Measurements from ENCODE around the gene GPR15LG.
"Not testable (repeated sequence)": the region's sequence is repeated elsewhere in the genome, so short reads cannot be mapped to it uniquely, and the experiment has no call there.

GPR15LG gene

GRCh38 chr10:84166620-84167288, 6.8 kb upstream of the GPR15LG start:
- no peak for DNase-seq (ENCODE audit: low spot score)

GRCh38 chr10:84167289-84167653, 6.3 kb upstream of the GPR15LG start:
- DNase-seq (ENCODE audit: low spot score) = not testable (repeated sequence)

- DNase-seq (ENCODE audit: low spot score) = not testable (repeated sequence)
Observed at GRCh38 chr10:84168382-84168781, 5.2 kb upstream of the GPR15LG start.

- not testable (repeated sequence) for DNase-seq (ENCODE audit: low spot score)
Observed at GRCh38 chr10:84171237-84171636, 2.4 kb upstream of the GPR15LG start.

GRCh38 chr10:84171700-84172466, 1.7 kb upstream of the GPR15LG start:
- not testable (repeated sequence) for DNase-seq (ENCODE audit: low spot score)

GRCh38 chr10:84172467-84173356, 889 bp upstream of the GPR15LG start:
- no peak for DNase-seq (ENCODE audit: low spot score)

GRCh38 chr10:84175436-84175835, 1.8 kb downstream of the GPR15LG start:
- no peak for DNase-seq (ENCODE audit: low spot score)

GRCh38 chr10:84176351-84176750, 2.8 kb downstream of the GPR15LG start:
- DNase-seq (ENCODE audit: low spot score) = no peak

GRCh38 chr10:84176836-84177474, 3.4 kb downstream of the GPR15LG start:
- DNase-seq (ENCODE audit: low spot score) = no peak

- DNase-seq (ENCODE audit: low spot score) = peak; percentile 72
Observed at GRCh38 chr10:84177541-84178141, 4.0 kb downstream of the GPR15LG start.

GRCh38 chr10:84178160-84178609, 4.6 kb downstream of the GPR15LG start:
- no peak for DNase-seq (ENCODE audit: low spot score)

GRCh38 chr10:84179059-84179710, 5.6 kb downstream of the GPR15LG start:
- DNase-seq (ENCODE audit: low spot score) = no peak

GRCh38 chr10:84180386-84180785, 6.8 kb downstream of the GPR15LG start:
- not testable (repeated sequence) for DNase-seq (ENCODE audit: low spot score)

GRCh38 chr10:84181631-84182030, 8.0 kb downstream of the GPR15LG start:
- DNase-seq (ENCODE audit: low spot score) = no peak

- no peak for DNase-seq (ENCODE audit: low spot score)
Observed at GRCh38 chr10:84184517-84184916, 10.9 kb downstream of the GPR15LG start.

- no peak for DNase-seq (ENCODE audit: low spot score)
Observed at GRCh38 chr10:84185526-84186175, 12.1 kb downstream of the GPR15LG start.

- no peak for DNase-seq (ENCODE audit: low spot score)
Observed at GRCh38 chr10:84188815-84189214, 15.2 kb downstream of the GPR15LG start.

GRCh38 chr10:84190621-84191020, 17.0 kb downstream of the GPR15LG start:
- no peak for DNase-seq (ENCODE audit: low spot score)

GRCh38 chr10:84191106-84191505, 17.5 kb downstream of the GPR15LG start:
- DNase-seq (ENCODE audit: low spot score) = peak; percentile 46

- no peak for DNase-seq (ENCODE audit: low spot score)
Observed at GRCh38 chr10:84193327-84193726, 19.7 kb downstream of the GPR15LG start.

All from CD4-positive, alpha-beta T cell treated with Interleukin-6 at 100 ng/mL for 8 hours (primary cell).